Renal cortex interstitium (tissue), 11 donors: ENCODE data around the gene LZIC. TPM values are rescaled to one million over a fixed set of nuclear protein-coding genes. Genes with fewer than 3 reads are reported as not detected.

Experiments used
- DNase-seq, 11 donors: peaks; one replicate each; pipeline ENCODE4 v3.0.0-alpha.2; 2013; ENCODE audit warnings: low read depth in 9 of 11, low spot score in 4 of 11; ENCODE audit errors: extremely low read depth in 1 of 11
- polyA plus RNA-seq, 3 donors: library from polyadenylated mRNA; unstranded; fragments of 120-200 nt; gene quantifications; one replicate each; pipeline ENCODE4 v1.2.1, GENCODE V29; 2013; ENCODE audit not compliant: insufficient read length in 3 of 3

The LZIC gene
- polyA plus RNA-seq, 3 donors = 65.1 to 78.4 (median 66.7) TPM

- DNase-seq = no peak
Observed at GRCh38 chr1:9900142-9901043, 42.8 kb downstream of the LZIC start.

DNA sequence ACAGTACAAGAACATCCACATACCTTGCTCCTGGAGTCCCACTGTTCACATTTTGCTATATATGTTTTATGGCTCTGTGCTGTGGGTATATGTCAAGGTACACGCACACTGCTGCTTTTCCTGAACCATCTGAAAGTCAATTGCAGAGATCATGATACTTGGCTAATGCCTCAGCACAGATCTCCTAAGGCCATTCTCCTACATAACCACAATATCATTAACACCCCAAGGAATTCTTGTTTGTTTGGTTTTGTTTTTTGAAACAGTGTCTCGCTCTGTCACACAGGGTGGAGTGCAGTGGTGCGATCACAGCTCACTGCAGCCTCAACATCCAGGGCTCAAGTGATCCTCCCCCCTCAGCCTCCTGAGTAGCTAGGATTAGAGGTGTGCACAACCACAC, 49.1 kb downstream of the LZIC start:
- no peak for DNase-seq

- no peak for DNase-seq
Observed at GRCh38 chr1:9892563-9893528, 50.3 kb downstream of the LZIC start.

DNA sequence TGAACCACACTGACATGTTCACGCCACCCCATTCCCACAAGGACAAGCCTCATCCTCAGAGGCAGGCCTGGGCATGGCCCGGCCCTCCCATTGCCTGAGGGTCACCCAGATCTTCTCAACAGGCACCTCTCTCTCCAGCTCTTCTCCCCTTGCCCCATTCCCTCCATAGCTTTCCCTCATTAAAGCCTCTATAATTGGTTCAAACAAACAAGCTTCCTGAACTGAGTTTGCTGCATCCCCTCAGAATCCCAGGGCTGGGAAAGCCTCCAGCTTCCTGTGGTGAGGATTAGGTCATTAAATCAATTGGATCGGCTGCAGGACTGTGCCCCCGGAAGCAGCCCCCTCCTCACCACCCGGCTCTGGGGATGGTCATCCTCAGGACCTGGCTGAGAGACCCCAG, 52.0 kb downstream of the LZIC start:
- DNase-seq = no peak

- no peak for DNase-seq
Observed at GRCh38 chr1:9890224-9890731, 52.9 kb downstream of the LZIC start.

DNA sequence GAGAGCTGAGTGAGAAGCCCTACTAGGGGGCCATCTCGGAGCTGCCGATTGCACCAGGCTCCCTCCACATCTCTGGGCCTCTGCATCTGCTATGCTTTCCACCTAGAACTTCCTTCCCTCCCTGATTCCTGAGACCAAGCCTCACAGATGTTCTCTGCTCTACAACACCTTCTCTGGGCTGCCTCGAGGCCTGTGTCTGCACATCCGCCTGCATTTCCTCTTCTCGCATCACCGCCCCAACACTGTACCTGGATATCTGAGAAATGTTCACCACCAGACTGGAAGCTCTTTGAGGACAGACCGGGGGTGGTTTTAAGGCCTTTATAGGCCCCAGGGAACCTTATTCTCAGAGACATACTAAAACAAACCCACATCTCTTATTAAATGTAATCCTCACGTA, 53.8 kb downstream of the LZIC start:
- no peak for DNase-seq

DNA sequence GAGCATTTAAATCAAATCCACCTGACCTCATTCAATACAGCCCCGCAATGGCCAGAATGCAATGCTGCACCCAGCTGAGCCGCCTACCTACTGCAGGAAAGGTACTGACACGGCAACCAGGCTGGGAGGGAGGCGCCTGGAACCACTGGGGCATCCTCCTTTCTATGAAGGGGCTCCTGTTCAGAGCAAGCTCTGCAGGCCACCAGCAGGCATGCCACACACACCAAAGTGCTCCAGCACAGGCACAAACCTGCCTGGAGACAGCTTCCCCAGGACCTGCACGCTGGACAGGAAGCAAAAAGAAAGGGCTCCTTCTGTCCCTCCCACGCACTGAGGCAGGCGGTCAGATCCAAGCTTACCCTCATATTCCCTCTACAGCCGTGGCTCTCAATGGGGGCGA, 54.3 kb downstream of the LZIC start:
- no peak for DNase-seq

GRCh38 chr1:9887070-9887469, 56.1 kb downstream of the LZIC start:
- no peak for DNase-seq

GRCh38 chr1:9886092-9886742, 57.0 kb downstream of the LZIC start:
- no peak for DNase-seq

DNA sequence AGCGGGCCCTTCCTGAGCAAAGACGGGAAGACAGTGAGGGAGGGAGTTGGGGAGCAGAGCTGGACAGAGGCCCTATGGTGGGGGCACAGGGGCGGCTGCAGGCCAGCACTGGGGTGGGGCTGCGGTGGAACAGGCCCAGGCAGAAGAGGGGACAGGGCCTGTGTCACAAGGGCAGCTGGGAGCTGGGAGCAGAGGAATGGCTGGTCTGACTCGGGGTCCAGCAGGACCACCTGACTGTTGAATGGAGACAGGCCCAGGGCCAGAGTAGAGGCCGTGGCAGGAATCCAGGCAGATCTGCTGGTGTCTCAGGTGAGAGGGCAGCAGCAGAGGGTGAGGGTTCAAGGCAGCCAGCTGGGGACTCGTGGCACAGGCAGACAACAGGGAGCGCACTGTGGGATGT, 58.4 kb downstream of the LZIC start:
- DNase-seq = no peak

- DNase-seq = no peak
Observed at GRCh38 chr1:9883585-9884449, 59.4 kb downstream of the LZIC start.

GRCh38 chr1:9882945-9883303, 60.3 kb downstream of the LZIC start:
- no peak for DNase-seq

DNA sequence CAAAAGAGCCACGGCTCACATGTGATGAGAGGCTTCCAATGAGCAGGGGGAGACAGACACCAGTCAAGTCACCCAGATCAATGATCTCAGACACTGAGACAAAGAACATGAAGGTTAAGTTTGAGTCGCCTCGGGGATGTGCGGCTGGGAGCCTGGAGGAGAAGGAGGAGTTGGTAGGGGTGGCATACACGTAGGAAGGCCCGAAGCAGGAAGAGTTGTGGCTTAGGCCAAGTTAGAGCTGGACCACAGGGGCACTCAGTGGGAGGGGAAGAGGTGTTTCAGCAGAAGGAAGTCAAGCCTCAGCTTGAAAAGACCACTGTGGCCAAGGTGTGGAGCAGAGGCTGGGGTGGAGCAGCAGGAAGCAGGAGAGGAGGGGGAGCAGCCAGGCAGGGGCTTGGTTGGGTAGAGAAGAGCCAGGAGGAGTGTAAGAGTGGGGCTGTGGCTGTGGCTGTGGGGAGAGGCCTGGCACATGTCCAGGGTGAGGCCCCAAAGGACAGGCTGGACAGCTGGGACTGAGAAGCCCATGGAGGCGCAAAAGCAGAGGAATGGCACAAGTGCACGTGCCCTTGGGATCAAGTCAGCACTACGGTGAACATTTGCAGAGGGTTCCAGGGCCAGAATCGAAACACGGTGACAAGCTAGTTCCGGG, 60.8 kb downstream of the LZIC start:
- DNase-seq = no peak

- no peak for DNase-seq
Observed at GRCh38 chr1:9881838-9882249, 61.3 kb downstream of the LZIC start.
